Nephron progenitor cell (in vitro differentiated cells): Measurements from ENCODE around the gene TOE1.

Experiments
- DNase-seq: peaks from one replicate; pipeline ENCODE4 v3.0.0; 2021
- H3K27ac Mint-ChIP-seq: 2 replicates; pipeline ENCODE4 v1.8.0; 2021; ENCODE audit warnings: mild to moderate bottlenecking, moderate library complexity, mixed read lengths
- H3K27me3 Mint-ChIP-seq: 2 replicates; pipeline ENCODE4 v1.8.0; 2021; ENCODE audit warnings: mild to moderate bottlenecking, low read depth, mixed read lengths; ENCODE audit not compliant: poor library complexity
- H3K36me3 Mint-ChIP-seq: 2 replicates; pipeline ENCODE4 v1.8.0; 2021; ENCODE audit warnings: low read depth, mixed read lengths
- H3K4me1 Mint-ChIP-seq: 2 replicates; pipeline ENCODE4 v1.8.0; 2021; ENCODE audit warnings: mixed read lengths
- H3K4me3 Mint-ChIP-seq: 2 replicates; pipeline ENCODE4 v1.8.0; 2021; ENCODE audit warnings: mild to moderate bottlenecking, moderate library complexity, mixed read lengths
- H3K9me3 Mint-ChIP-seq: 2 replicates; pipeline ENCODE4 v1.8.0; 2021; ENCODE audit warnings: mild to moderate bottlenecking, moderate library complexity, mixed read lengths
- TF ChIP-seq, protein P1 (sequence below): fragments of 200-600 bp; sonication (generic); IDR thresholded peaks from 2 replicates; pipeline ENCODE4 v1.5.0; 2021; ENCODE audit warnings: antibody characterized with exemption

The TOE1 gene

DNA sequence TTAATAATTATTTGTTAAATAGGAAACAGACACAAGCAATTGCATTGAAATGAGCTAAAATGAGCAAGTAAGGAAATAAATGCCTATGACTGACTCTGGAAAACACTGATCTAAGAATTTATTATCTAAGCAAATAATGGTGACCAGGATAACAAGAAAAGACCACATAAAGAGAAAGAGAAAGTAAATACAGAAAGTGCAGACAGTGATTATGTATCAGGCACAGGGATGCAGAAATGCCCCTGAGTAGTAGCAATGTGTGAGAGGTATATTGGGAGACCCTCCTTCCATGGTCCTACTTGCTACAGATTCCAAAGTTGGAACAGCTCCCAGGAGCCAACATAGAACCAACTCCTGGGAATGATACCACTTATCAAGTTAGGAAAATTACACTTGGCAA is 33.6 kb downstream of the TOE1 start:
- no peak overlapping the region for H3K27ac Mint-ChIP-seq
- no peak overlapping the region for H3K4me3 Mint-ChIP-seq
- H3K4me1 Mint-ChIP-seq = no peaks in the 10 kb centered on the region
- no peaks in the 10 kb centered on the region for H3K9me3 Mint-ChIP-seq
- no peak for DNase-seq
- TF ChIP-seq, protein P1, sequence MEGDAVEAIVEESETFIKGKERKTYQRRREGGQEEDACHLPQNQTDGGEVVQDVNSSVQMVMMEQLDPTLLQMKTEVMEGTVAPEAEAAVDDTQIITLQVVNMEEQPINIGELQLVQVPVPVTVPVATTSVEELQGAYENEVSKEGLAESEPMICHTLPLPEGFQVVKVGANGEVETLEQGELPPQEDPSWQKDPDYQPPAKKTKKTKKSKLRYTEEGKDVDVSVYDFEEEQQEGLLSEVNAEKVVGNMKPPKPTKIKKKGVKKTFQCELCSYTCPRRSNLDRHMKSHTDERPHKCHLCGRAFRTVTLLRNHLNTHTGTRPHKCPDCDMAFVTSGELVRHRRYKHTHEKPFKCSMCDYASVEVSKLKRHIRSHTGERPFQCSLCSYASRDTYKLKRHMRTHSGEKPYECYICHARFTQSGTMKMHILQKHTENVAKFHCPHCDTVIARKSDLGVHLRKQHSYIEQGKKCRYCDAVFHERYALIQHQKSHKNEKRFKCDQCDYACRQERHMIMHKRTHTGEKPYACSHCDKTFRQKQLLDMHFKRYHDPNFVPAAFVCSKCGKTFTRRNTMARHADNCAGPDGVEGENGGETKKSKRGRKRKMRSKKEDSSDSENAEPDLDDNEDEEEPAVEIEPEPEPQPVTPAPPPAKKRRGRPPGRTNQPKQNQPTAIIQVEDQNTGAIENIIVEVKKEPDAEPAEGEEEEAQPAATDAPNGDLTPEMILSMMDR = no peak
- H3K27me3 Mint-ChIP-seq = peaks cover 23% of the 10 kb centered on the region
- H3K36me3 Mint-ChIP-seq = peaks cover 4% of the 10 kb centered on the region

DNA sequence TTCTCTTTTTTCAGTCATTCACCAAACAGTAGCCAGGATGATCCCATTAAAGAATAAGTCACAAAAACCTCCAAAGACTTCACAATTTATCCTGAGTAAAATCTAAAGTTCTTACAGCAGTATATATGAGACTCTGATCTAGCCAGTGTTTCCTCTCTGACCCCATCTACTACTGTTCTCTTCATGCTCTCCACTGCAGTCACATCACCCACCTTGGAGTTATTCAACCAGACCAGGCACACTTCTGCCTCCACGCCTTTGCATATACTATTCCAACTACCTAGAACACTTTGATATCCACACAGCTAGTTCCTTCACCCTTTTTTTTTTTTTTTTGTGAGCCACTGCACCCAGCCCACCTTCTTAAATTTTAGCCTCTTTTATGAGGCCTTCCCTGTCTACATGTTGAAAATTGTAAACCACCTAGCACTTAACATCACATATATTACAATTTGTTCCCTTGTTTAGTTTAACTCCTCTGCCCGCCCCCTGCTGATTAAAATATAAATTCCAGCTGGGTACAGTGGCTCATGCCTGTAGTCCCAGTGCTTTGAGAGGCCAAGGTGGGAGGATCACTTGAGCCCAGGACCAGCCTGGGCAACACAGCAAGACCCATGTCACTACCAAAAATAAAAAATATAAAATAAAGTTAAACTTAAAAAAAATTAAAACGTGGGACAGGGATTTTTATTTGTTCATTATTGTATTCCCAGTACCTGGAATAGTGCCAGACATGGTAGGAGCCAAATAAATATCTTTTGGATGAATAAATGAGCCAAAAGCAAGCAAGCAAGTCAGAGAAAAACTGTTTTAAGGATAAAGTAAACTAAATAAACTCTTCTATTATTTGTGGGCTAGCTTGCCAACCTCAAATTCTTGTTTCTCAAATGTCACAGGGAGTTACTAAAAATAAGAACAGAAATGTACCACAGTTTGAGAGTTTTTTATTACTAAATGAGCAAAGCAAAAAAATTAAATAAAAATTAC is 35.4 kb downstream of the TOE1 start:
- no peak overlapping the region for H3K4me3 Mint-ChIP-seq
- H3K27ac Mint-ChIP-seq = peak overlapping the region; percentile 7
- H3K27me3 Mint-ChIP-seq = peaks cover 23% of the 10 kb centered on the region
- H3K36me3 Mint-ChIP-seq = peaks cover 4% of the 10 kb centered on the region
- no peaks in the 10 kb centered on the region for H3K9me3 Mint-ChIP-seq
- TF ChIP-seq, protein P1 = no peak
- DNase-seq = no peak
- no peaks in the 10 kb centered on the region for H3K4me1 Mint-ChIP-seq

DNA sequence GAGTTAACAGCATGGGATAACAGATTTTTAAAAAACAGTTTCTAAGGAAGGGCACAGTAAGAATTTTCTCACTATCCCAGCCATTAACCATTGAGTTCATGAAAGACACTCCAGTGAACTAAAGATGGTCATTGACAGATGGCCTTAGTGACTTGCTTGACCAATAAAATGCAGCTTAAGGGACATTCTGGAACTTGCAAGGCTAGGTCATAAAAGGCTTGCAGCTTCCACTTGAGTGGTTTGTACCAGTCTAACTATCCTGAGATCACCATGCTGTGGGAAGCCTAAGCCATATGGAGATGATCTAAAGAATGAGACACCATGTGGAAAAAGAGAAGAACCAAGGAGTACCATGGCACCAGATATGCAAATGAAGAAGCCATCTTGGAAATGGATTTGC is 38.2 kb downstream of the TOE1 start:
- no peaks in the 10 kb centered on the region for H3K9me3 Mint-ChIP-seq
- no peaks in the 10 kb centered on the region for H3K4me1 Mint-ChIP-seq
- H3K36me3 Mint-ChIP-seq = peaks cover 4% of the 10 kb centered on the region
- TF ChIP-seq, protein P1 = no peak
- no peak for DNase-seq
- H3K27ac Mint-ChIP-seq = no peak overlapping the region
- peaks cover 16% of the 10 kb centered on the region for H3K27me3 Mint-ChIP-seq
- H3K4me3 Mint-ChIP-seq = no peak overlapping the region

DNA sequence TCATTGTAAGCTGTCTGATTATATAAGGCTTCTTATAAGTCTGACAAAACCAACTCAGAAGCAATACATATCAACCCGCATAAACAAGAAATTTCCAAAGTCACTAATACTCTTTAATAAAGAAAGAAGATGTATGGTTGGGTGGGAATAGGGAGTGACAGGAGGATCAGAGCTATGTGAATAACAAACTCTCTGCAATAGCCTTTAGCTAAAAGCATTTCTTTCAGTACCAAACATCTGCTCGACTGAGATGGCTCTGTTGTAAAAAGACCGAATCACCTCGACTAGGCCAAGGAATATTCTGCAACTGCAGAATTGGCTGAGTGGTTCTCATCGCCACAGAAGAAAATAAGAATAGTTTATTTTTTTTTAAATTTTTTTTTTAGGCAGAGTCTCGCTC is 39.6 kb downstream of the TOE1 start:
- H3K9me3 Mint-ChIP-seq = no peaks in the 10 kb centered on the region
- H3K27ac Mint-ChIP-seq = no peak overlapping the region
- H3K27me3 Mint-ChIP-seq = peaks cover 9% of the 10 kb centered on the region
- DNase-seq = no peak
- TF ChIP-seq, protein P1 = no peak
- H3K36me3 Mint-ChIP-seq = peaks cover 4% of the 10 kb centered on the region
- H3K4me3 Mint-ChIP-seq = no peak overlapping the region
- H3K4me1 Mint-ChIP-seq = no peaks in the 10 kb centered on the region

DNA sequence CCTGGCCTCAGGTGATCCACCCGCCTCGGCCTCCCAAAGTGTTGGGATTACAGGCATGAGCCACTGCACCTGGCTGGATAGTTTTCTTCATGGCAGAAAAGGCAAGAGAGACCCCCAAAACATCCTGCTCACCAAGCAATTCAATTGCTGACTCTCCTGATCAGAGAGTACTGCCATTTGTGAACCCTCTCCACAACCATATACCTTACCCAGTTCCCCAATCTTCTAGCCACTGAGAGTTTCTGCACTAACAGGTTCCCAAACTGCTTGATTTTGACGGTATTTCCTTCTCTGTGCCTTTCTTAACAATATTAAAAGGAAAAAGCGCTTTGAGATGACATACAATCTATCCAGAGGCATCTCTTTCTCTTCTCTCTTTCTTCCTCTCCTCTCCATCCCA is 40.2 kb downstream of the TOE1 start:
- TF ChIP-seq, protein P1 = no peak
- no peaks in the 10 kb centered on the region for H3K4me1 Mint-ChIP-seq
- H3K27me3 Mint-ChIP-seq = peaks cover 6% of the 10 kb centered on the region
- H3K9me3 Mint-ChIP-seq = no peaks in the 10 kb centered on the region
- no peak for DNase-seq
- H3K4me3 Mint-ChIP-seq = no peak overlapping the region
- H3K36me3 Mint-ChIP-seq = peaks cover 4% of the 10 kb centered on the region
- no peak overlapping the region for H3K27ac Mint-ChIP-seq

DNA sequence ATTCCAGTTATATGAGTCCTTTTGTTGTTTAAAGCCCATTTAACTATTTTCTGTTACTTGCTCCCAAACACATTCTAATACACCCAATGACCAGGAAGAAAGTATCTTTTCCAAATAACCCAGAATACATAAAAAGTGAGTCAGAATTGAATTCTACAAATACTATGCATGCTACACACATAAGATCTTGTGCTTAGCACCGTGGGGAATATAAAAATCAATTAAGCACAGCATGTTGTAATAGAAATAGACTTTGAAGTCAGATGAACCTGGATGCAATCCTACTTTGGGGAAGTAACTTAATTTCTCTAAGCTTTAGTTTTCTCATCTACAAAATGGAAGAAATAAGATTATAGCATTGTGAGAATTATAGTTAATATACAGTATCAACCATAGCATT is 40.8 kb downstream of the TOE1 start:
- no peaks in the 10 kb centered on the region for H3K9me3 Mint-ChIP-seq
- TF ChIP-seq, protein P1 = no peak
- no peak for DNase-seq
- no peak overlapping the region for H3K27ac Mint-ChIP-seq
- no peak overlapping the region for H3K4me3 Mint-ChIP-seq
- peaks cover 4% of the 10 kb centered on the region for H3K36me3 Mint-ChIP-seq
- H3K4me1 Mint-ChIP-seq = no peaks in the 10 kb centered on the region
- H3K27me3 Mint-ChIP-seq = peaks cover 4% of the 10 kb centered on the region
